T-cell (primary cell): ENCODE results near the gene DSCAML1. TPM values are rescaled to one million over a fixed set of nuclear protein-coding genes. Genes with fewer than 3 reads are reported as not detected.

Source experiments
- ATAC-seq, 4 experiments: fragments of 200-7000 bp in 3 of 4; fragments of 150-1000 bp in 1 of 4; cut with Tn5 transposase; replicated peaks in 1 of 4; 1 replicate in 3 of 4; 2 replicates in 1 of 4; pipeline ENCODE4 v1.10.0; 2021; ENCODE audit warnings: moderate library complexity in 3 of 4, mild to moderate bottlenecking in 2 of 4, moderate number of reproducible peaks in 1 of 4
- CTCF ChIA-PET, 2 donors: fragments of 300-600 bp; sonication (Branson Sonifier 250); formaldehyde crosslinking; loops; one replicate each; lab custom pipeline; 2022; ENCODE audit warnings: antibody characterized with exemption in 2 of 2; lab: Charles Lee
- POLR2A ChIA-PET, 2 donors: fragments of 300-600 bp; sonication (Branson Sonifier 250); formaldehyde crosslinking; loops; one replicate each; lab custom pipeline; 2022; ENCODE audit warnings: antibody characterized with exemption in 2 of 2; lab: Charles Lee
- DNase-seq, 35 experiments: peaks; one replicate each; pipeline versions ENCODE4 v3.0.0 to v3.0.0-alpha.2; 2013 to 2023
- H3K27ac ChIP-seq: one replicate; pipeline ENCODE4 v1.5.1; 2013; ENCODE audit warnings: low read length
- H3K27me3 ChIP-seq, 2 experiments: replicated peaks in 1 of 2; 1 replicate in 1 of 2; 2 replicates in 1 of 2; pipeline versions ENCODE4 v1.6.1 to v1.7.0; 2013; ENCODE audit warnings: low read length in 1 of 2, mixed read lengths in 1 of 2; ENCODE audit not compliant: control insufficient read depth in 2 of 2, insufficient read depth in 2 of 2; ENCODE audit errors: extremely low read depth in 1 of 2
- H3K36me3 ChIP-seq, 2 donors: 1 replicate in 1 of 2; 2 replicates in 1 of 2; pipeline versions ENCODE4 v1.6.1 to v1.7.0; 2013; ENCODE audit warnings: low read length in 1 of 2; ENCODE audit not compliant: control insufficient read depth in 2 of 2, insufficient read depth in 1 of 2; ENCODE audit errors: extremely low read depth in 1 of 2
- H3K4me1 ChIP-seq, 2 experiments: 1 replicate in 1 of 2; 2 replicates in 1 of 2; pipeline versions ENCODE4 v1.6.1 to v1.7.0; 2013; ENCODE audit warnings: low read length in 2 of 2, mixed read lengths in 1 of 2; ENCODE audit not compliant: insufficient read depth in 2 of 2, control insufficient read depth in 1 of 2; ENCODE audit errors: extremely low read depth in 1 of 2
- H3K4me3 ChIP-seq, 2 donors: 1 replicate in 1 of 2; 2 replicates in 1 of 2; pipeline versions ENCODE4 v1.5.1 to v1.7.0; 2013; ENCODE audit warnings: mild to moderate bottlenecking in 2 of 2, low read length in 1 of 2, moderate library complexity in 1 of 2; ENCODE audit not compliant: control insufficient read depth in 1 of 2; ENCODE audit errors: extremely low read depth in 1 of 2
- H3K9me3 ChIP-seq: 2 replicates; pipeline ENCODE4 v1.7.0; 2013
- H3K27ac Mint-ChIP-seq, 2 donors: one replicate each; pipeline ENCODE4 v1.8.0; 2020 to 2021; ENCODE audit warnings: mild to moderate bottlenecking in 2 of 2, mixed read lengths in 2 of 2
- H3K27me3 Mint-ChIP-seq, 2 donors: one replicate each; pipeline ENCODE4 v1.8.0; 2021 to 2022; ENCODE audit warnings: mixed read lengths in 2 of 2
- H3K36me3 Mint-ChIP-seq: one replicate; pipeline ENCODE4 v1.8.0; 2021; ENCODE audit warnings: mixed read lengths
- H3K4me1 Mint-ChIP-seq, 3 donors: one replicate each; pipeline ENCODE4 v1.8.0; 2020 to 2022; ENCODE audit warnings: mixed read lengths in 3 of 3, mild to moderate bottlenecking in 1 of 3
- H3K4me3 Mint-ChIP-seq, 3 donors: one replicate each; pipeline ENCODE4 v1.8.0; 2020 to 2022; ENCODE audit warnings: mild to moderate bottlenecking in 3 of 3, mixed read lengths in 3 of 3, moderate library complexity in 3 of 3
- H3K9me3 Mint-ChIP-seq, 3 donors: one replicate each; pipeline ENCODE4 v1.8.0; 2020 to 2022; ENCODE audit warnings: mixed read lengths in 3 of 3
- WGBS: methylation state at CpG from one replicate; pipeline ENCODE4 v1.1.5; 2013; ENCODE audit warnings: missing lambda C conversion rate; ENCODE audit not compliant: insufficient coverage; 5-methylcytosine and 5-hydroxymethylcytosine counted together
- total RNA-seq, 35 experiments: library from RNA in 6 of 35; stranded (reverse) in 6 of 35; fragments of 120-200 nt in 1 of 35; gene quantifications; one replicate each; pipeline versions ENCODE4 v1.2.1 to v1.2.4 and lab custom pipeline; 2013 to 2026

Gene DSCAML1
- total RNA-seq, 5 donors from 2014 or later (not counting 1 experiment from before 2014, with no cell fraction given) = 0.15 to 2.4 (median 0.96) TPM

- ChIA-PET CTCF (no interaction called here), POLR2A (interaction anchor here in 1 of 2 donors (0.8 kb wide), 1 partner anchor 11 kb away, joined by 4 read pairs; no protein-coding TSS in a partner anchor)
- no peaks in the 10 kb centered on the region for H3K4me1 ChIP-seq
Measured at GRCh38 chr11:117515892-117516787, 280.9 kb downstream of the DSCAML1 start.

GRCh38 chr11:117514256-117514655, 282.8 kb downstream of the DSCAML1 start:
- ATAC-seq = no peak
- H3K27ac ChIP-seq = no peak overlapping the region
- WGBS = 61% methylated on average over 2 of the region's 4 CpGs
- Mint-ChIP-seq H3K27ac (no peak overlapping the region), H3K27me3 (peaks cover 0 to 13% of the 10 kb centered on the region in 2 donors), H3K9me3 (no peaks in the 10 kb centered on the region), H3K4me3 (no peak overlapping the region), H3K36me3 (no peaks in the 10 kb centered on the region), H3K4me1 (no peaks in the 10 kb centered on the region)
- no peak overlapping the region for H3K4me3 ChIP-seq
- no peaks in the 10 kb centered on the region for H3K9me3 ChIP-seq
- no peak for DNase-seq
- H3K36me3 ChIP-seq = no peaks in the 10 kb centered on the region
- ChIA-PET CTCF (no interaction called here), POLR2A (no interaction called here)
- peaks cover 0 to 40% of the 10 kb centered on the region in 2 experiments for H3K27me3 ChIP-seq
- H3K4me1 ChIP-seq = no peaks in the 10 kb centered on the region

More at GRCh38 chr11:117515892-117516787, 280.9 kb downstream of the DSCAML1 start:
- WGBS = 85% methylated on average over 15 of the region's 21 CpGs
- Mint-ChIP-seq H3K4me1 (no peaks in the 10 kb centered on the region), H3K27me3 (peaks cover 0 to 8% of the 10 kb centered on the region in 2 donors), H3K27ac (no peak overlapping the region), H3K36me3 (no peaks in the 10 kb centered on the region), H3K4me3 (no peak overlapping the region), H3K9me3 (no peaks in the 10 kb centered on the region)
- no peaks in the 10 kb centered on the region for H3K9me3 ChIP-seq
- no peaks in the 10 kb centered on the region for H3K36me3 ChIP-seq
- DNase-seq (no peak), ATAC-seq (no peak)
- no peak overlapping the region for H3K27ac ChIP-seq
- peaks cover 0 to 31% of the 10 kb centered on the region in 2 experiments for H3K27me3 ChIP-seq
- H3K4me3 ChIP-seq = no peak overlapping the region

GRCh38 chr11:117513666-117514065, 283.4 kb downstream of the DSCAML1 start:
- H3K4me3 ChIP-seq = no peak overlapping the region
- no peak overlapping the region for H3K27ac ChIP-seq
- H3K4me1 Mint-ChIP-seq = no peaks in the 10 kb centered on the region
- peaks cover 0 to 13% of the 10 kb centered on the region in 2 donors for H3K27me3 Mint-ChIP-seq
- no peak overlapping the region for H3K27ac Mint-ChIP-seq
- 58% methylated on average over 3 of the region's 5 CpGs for WGBS
- no peak for ATAC-seq
- no peak for DNase-seq
- H3K4me3 Mint-ChIP-seq = no peak overlapping the region
- ChIA-PET POLR2A (no interaction called here), CTCF (no interaction called here)
- no peaks in the 10 kb centered on the region for H3K9me3 ChIP-seq
- H3K36me3 ChIP-seq = no peaks in the 10 kb centered on the region
- no peaks in the 10 kb centered on the region for H3K9me3 Mint-ChIP-seq
- H3K27me3 ChIP-seq = peaks cover 0 to 44% of the 10 kb centered on the region in 2 experiments
- no peaks in the 10 kb centered on the region for H3K36me3 Mint-ChIP-seq
- H3K4me1 ChIP-seq = no peaks in the 10 kb centered on the region

GRCh38 chr11:117511931-117512539, 285.0 kb downstream of the DSCAML1 start:
- Mint-ChIP-seq H3K27me3 (peaks cover 0 to 25% of the 10 kb centered on the region in 2 donors), H3K27ac (no peak overlapping the region), H3K4me3 (no peak overlapping the region), H3K9me3 (no peaks in the 10 kb centered on the region), H3K36me3 (no peaks in the 10 kb centered on the region), H3K4me1 (no peaks in the 10 kb centered on the region)
- H3K27ac ChIP-seq = no peak overlapping the region
- H3K27me3 ChIP-seq = peaks cover 0 to 51% of the 10 kb centered on the region in 2 experiments
- H3K4me3 ChIP-seq = no peak overlapping the region
- DNase-seq (no peak), ATAC-seq (no peak)
- ChIA-PET POLR2A (no interaction called here), CTCF (interaction anchor here in 1 of 2 donors (0.6 kb wide), 1 partner anchor 1974 kb away, joined by 4 read pairs; no protein-coding TSS in a partner anchor)
- no peaks in the 10 kb centered on the region for H3K4me1 ChIP-seq
- WGBS = 62% methylated on average over 7 of the region's 14 CpGs
- no peaks in the 10 kb centered on the region for H3K9me3 ChIP-seq
- no peaks in the 10 kb centered on the region for H3K36me3 ChIP-seq

- H3K27ac Mint-ChIP-seq = no peak overlapping the region
- Histone ChIP-seq H3K27me3 (peaks cover 0 to 51% of the 10 kb centered on the region in 2 experiments), H3K4me3 (no peak overlapping the region), H3K4me1 (no peaks in the 10 kb centered on the region), H3K36me3 (no peaks in the 10 kb centered on the region), H3K27ac (no peak overlapping the region), H3K9me3 (no peaks in the 10 kb centered on the region)
- no peak overlapping the region for H3K4me3 Mint-ChIP-seq
- peaks cover 0 to 25% of the 10 kb centered on the region in 2 donors for H3K27me3 Mint-ChIP-seq
- CTCF ChIA-PET = no interaction called here
- WGBS = 88% methylated on average over 8 of the region's 8 CpGs
- H3K4me1 Mint-ChIP-seq = no peaks in the 10 kb centered on the region
- no peaks in the 10 kb centered on the region for H3K9me3 Mint-ChIP-seq
- DNase-seq (no peak), ATAC-seq (no peak)
- no peaks in the 10 kb centered on the region for H3K36me3 Mint-ChIP-seq
- POLR2A ChIA-PET = interaction anchor here in 1 of 2 donors (0.6 kb wide), 1 partner anchor 1008 kb away, joined by 3 read pairs; no protein-coding TSS in a partner anchor
Measured at GRCh38 chr11:117511483-117511930, 285.5 kb downstream of the DSCAML1 start.

- peaks cover 0 to 49% of the 10 kb centered on the region in 2 experiments for H3K27me3 ChIP-seq
- no CpG with 5 or more reads among the region's 3 CpGs for WGBS
- no peaks in the 10 kb centered on the region for H3K4me1 ChIP-seq
- no peaks in the 10 kb centered on the region for H3K4me1 Mint-ChIP-seq
- ChIA-PET CTCF (no interaction called here), POLR2A (interaction anchor here in 1 of 2 donors (0.6 kb wide), 1 partner anchor 1009 kb away, joined by 3 read pairs; no protein-coding TSS in a partner anchor)
- no peak overlapping the region for H3K27ac ChIP-seq
- H3K36me3 ChIP-seq = no peaks in the 10 kb centered on the region
- no peaks in the 10 kb centered on the region for H3K9me3 ChIP-seq
- no peak overlapping the region for H3K27ac Mint-ChIP-seq
- H3K27me3 Mint-ChIP-seq = peaks cover 0 to 25% of the 10 kb centered on the region in 2 donors
- no peak overlapping the region for H3K4me3 Mint-ChIP-seq
- no peak for DNase-seq
- no peaks in the 10 kb centered on the region for H3K9me3 Mint-ChIP-seq
- no peak overlapping the region for H3K4me3 ChIP-seq
- H3K36me3 Mint-ChIP-seq = no peaks in the 10 kb centered on the region
- no peak for ATAC-seq
Measured at GRCh38 chr11:117510646-117511045, 286.4 kb downstream of the DSCAML1 start.
